Heart right ventricle (tissue), 16 donors: ENCODE measurements around the gene BRPF3. TPM values are rescaled to one million over a fixed set of nuclear protein-coding genes. Genes with fewer than 3 reads are reported as not detected.

ENCODE experiments used
- ATAC-seq, 8 donors: fragments of 200-7000 bp; cut with Tn5 transposase; one replicate each; pipeline ENCODE4 v1.9.1; 2020; ENCODE audit warnings: mild to moderate bottlenecking in 8 of 8, moderate library complexity in 8 of 8, moderate number of reproducible peaks in 1 of 8
- DNase-seq, 2 donors: peaks; one replicate each; pipeline ENCODE4 v3.0.0-alpha.2; 2020
- H3K27ac ChIP-seq, 10 donors: fragments of 200-600 bp; sonication (generic) in 2 of 10; one replicate each; pipeline versions ENCODE4 v1.5.0 to v1.8.0; 2020 to 2022; ENCODE audit warnings: mild to moderate bottlenecking in 3 of 10
- H3K27me3 ChIP-seq, 7 donors: fragments of 200-600 bp; one replicate each; pipeline ENCODE4 v1.8.0; 2021 to 2022; ENCODE audit warnings: mild to moderate bottlenecking in 2 of 7
- H3K36me3 ChIP-seq, 9 donors: fragments of 200-600 bp; sonication (generic) in 1 of 9; one replicate each; pipeline versions ENCODE4 v1.5.0 to v1.8.0; 2020 to 2022; ENCODE audit warnings: mild to moderate bottlenecking in 2 of 9
- H3K4me1 ChIP-seq, 9 donors: fragments of 200-600 bp; sonication (generic) in 1 of 9; one replicate each; pipeline versions ENCODE4 v1.5.0 to v1.8.0; 2020 to 2022; ENCODE audit warnings: mild to moderate bottlenecking in 4 of 9
- H3K4me3 ChIP-seq, 10 donors: fragments of 200-600 bp; sonication (generic) in 2 of 10; one replicate each; pipeline versions ENCODE4 v1.5.0 to v1.8.0; 2020 to 2022; ENCODE audit warnings: mild to moderate bottlenecking in 7 of 10, moderate library complexity in 2 of 10
- H3K9me3 ChIP-seq, 11 donors: fragments of 200-600 bp in 10 of 11; sonication (generic) in 2 of 11; one replicate each; pipeline versions ENCODE4 v1.5.0 to v1.8.0; 2013 to 2022; ENCODE audit warnings: mild to moderate bottlenecking in 2 of 11, control low read depth in 1 of 11, moderate library complexity in 1 of 11
- WGBS, 2 donors: extraction: QIAGEN DNeasy Blood & Tissue Kit; methylation state at CpG; one replicate each; pipeline ENCODE4 v1.1.7; 2013; ENCODE audit warnings: inconsistent platforms in 1 of 2; 5-methylcytosine and 5-hydroxymethylcytosine counted together
- intact Hi-C, 10 donors: fragments of 100-400 bp; cut with DNase I; formaldehyde crosslinking; loops; one replicate each; pipeline versions ENCODE4 v1.11.1 to v1.14.2; 2022
- polyA plus RNA-seq, 2 donors: library from polyadenylated mRNA; stranded (reverse); fragments of 200-250 nt; gene quantifications; one replicate each; pipeline ENCODE4 v1.2.3, GENCODE V29; 2013
- total RNA-seq, 10 donors: library from RNA; stranded (reverse); fragmentation: NEBNext Ultra II Directional in 3 of 10; extraction: Animal tissue kit (Norgen Biotek cat#: 25700) in 3 of 10; gene quantifications; one replicate each; pipeline versions ENCODE4 v1.2.1 to v1.2.4, GENCODE V29; 2021 to 2023
- TF ChIP-seq, protein P1 (sequence below), 9 donors: fragments of 200-600 bp; sonication (generic) in 2 of 9; IDR thresholded peaks; one replicate each; pipeline versions ENCODE4 v1.5.0 to v1.8.0; 2021 to 2022; ENCODE audit warnings: antibody characterized with exemption in 9 of 9, mild to moderate bottlenecking in 5 of 9, moderate library complexity in 1 of 9
- donor health status: Arrhythmogenic right ventricular cardiomyopathy.
- donor health status: ischemic (EF 13 %, LVEDD 7.1; RV severe dilation, severe dysfunction).
- donor health status: healthy with polysubstance abuse.
- donor health status: DM: no; HTN: yes; CAD: no.
- donor health status: DM: no; HTN: no; CAD: no.
- donor health status: ischemic (EF 25% LVEDD 6.9; RV normal size, moderate dysfunction).
- donor health status: ischemic (EF 25% LVEDD 5.7; RV mildly dilated, moderate dysfunction).
- donor health status: healthy.
- donor health status: DM: yes; HTN: yes; CAD: no.
- donor health status: Ischemic cardiomyopathy.
- donor health status: ischemic (EF 35%, LVEDD 5.7; RV mildly dilated, moderate dysfunction).
- donor health status: nonischemic (EF 11% LVEDD 7.7; RV severe dilation, severe dysfunction).
- donor health status: DM: yes; HTN: yes; CAD: no.
- donor health status: PGD.
- donor health status: ischemic (EF 29% LVEDD 5.4; RV normal size, mild dysfunction).
- donor health status: nonischemic (EF 23%, LVEDD 6.1; RV moderate dilation, normal function).

BRPF3 gene
- total and polyA plus RNA-seq, 12 donors = 6.3 to 20.5 (median 16.1) TPM

- Histone ChIP-seq H3K27me3 (peaks cover 0 to 5% (median 0%) of the 10 kb centered on the region in 7 donors), H3K9me3 (no peaks in the 10 kb centered on the region), H3K36me3 (no peaks in the 10 kb centered on the region), H3K4me3 (no peak overlapping the region), H3K4me1 (peaks cover 0 to 40% (median 0%) of the 10 kb centered on the region in 9 donors), H3K27ac (no peak overlapping the region)
- intact Hi-C loops = no loop called here
- 88 to 90% methylated on average over 4 of the region's 4 CpGs for WGBS, 2 donors
- DNase-seq = no peak
- TF ChIP-seq, protein P1, sequence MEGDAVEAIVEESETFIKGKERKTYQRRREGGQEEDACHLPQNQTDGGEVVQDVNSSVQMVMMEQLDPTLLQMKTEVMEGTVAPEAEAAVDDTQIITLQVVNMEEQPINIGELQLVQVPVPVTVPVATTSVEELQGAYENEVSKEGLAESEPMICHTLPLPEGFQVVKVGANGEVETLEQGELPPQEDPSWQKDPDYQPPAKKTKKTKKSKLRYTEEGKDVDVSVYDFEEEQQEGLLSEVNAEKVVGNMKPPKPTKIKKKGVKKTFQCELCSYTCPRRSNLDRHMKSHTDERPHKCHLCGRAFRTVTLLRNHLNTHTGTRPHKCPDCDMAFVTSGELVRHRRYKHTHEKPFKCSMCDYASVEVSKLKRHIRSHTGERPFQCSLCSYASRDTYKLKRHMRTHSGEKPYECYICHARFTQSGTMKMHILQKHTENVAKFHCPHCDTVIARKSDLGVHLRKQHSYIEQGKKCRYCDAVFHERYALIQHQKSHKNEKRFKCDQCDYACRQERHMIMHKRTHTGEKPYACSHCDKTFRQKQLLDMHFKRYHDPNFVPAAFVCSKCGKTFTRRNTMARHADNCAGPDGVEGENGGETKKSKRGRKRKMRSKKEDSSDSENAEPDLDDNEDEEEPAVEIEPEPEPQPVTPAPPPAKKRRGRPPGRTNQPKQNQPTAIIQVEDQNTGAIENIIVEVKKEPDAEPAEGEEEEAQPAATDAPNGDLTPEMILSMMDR (IDR thresholded peaks at IDR 0.05) = no peak
- ATAC-seq = no peak
Measured at GRCh38 chr6:36242626-36243025, 46.1 kb downstream of the BRPF3 start.

DNA sequence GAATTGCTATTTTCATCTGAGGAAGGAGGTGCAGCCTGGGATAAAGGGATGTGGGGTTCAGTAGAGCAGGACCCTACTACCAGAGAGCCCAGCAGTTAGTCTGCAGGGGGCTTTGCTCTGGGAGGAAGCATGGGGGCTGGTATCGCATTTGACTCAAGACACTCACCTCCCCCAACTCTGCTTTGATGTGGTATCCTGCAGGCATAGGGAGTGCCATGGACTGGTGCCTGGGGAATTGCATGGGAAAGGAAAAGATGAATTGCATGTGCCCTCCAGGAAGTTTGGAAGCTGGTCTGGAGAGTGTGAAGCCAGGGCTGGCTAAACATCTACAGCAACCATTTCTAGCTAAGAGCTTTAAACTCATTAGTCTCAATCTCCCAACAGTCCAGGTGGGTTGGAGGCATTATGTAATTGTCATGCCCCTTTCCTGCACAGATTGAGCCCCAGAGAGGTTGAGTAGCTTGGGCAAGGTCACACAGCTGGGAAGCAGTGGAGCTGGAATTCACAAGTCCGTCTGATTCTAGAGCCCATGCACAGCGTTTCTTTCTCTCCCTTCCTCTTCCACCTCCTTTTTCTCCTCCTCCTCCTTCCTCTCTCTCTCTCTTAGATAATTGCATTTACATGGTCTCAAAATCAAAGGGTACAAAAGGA is 47.1 kb downstream of the BRPF3 start:
- 68 to 69% methylated on average over 3 of the region's 3 CpGs for WGBS, 2 donors
- Histone ChIP-seq H3K36me3 (no peaks in the 10 kb centered on the region), H3K27ac (no peak overlapping the region), H3K27me3 (peaks cover 0 to 5% (median 0%) of the 10 kb centered on the region in 7 donors), H3K4me1 (peaks cover 0 to 51% (median 0%) of the 10 kb centered on the region in 9 donors), H3K4me3 (no peak overlapping the region), H3K9me3 (no peaks in the 10 kb centered on the region)
- TF ChIP-seq, protein P1 (IDR thresholded peaks at IDR 0.05) = no peak
- DNase-seq = no peak
- ATAC-seq = no peak
- intact Hi-C loops = no loop called here

DNA sequence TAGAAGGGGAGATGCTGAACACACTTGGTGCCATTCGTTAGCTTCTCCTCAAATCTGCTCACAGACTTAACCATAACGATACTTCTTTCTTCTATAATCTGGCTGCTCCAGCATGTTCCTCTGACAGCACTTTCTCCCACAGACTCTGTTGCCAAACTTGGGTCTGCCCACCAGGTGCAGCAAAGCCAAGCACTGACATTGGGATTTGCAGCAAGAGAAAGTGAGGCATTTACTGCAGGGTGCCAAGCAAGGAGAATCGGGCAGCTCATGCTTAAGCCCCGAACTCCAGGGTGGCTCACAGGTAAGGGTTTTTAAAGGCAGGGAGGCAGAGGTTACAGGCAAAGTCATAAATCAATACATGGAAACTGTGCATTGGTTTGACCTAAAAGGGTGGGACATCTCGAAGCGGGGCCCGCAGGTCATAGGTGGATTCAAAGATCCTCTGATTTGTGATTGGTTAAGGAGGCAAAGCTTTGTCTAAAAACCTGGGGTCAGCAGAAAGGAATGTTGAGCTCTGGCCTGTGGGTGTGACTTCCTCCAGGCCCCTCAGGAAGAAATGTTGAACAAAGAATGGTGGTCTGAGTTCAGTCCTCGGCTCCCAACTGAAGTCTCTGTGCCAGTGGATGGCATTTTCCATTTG is 48.2 kb downstream of the BRPF3 start:
- Histone ChIP-seq H3K27ac (no peak overlapping the region), H3K36me3 (no peaks in the 10 kb centered on the region), H3K9me3 (no peaks in the 10 kb centered on the region), H3K27me3 (peaks cover 0 to 5% (median 0%) of the 10 kb centered on the region in 7 donors), H3K4me1 (peaks cover 0 to 55% (median 0%) of the 10 kb centered on the region in 9 donors), H3K4me3 (no peak overlapping the region)
- intact Hi-C loops = no loop called here
- TF ChIP-seq, protein P1 (IDR thresholded peaks at IDR 0.05) = no peak
- DNase-seq = no peak
- WGBS, 2 donors = 76 to 86% methylated on average over 8 of the region's 8 CpGs
- no peak for ATAC-seq

DNA sequence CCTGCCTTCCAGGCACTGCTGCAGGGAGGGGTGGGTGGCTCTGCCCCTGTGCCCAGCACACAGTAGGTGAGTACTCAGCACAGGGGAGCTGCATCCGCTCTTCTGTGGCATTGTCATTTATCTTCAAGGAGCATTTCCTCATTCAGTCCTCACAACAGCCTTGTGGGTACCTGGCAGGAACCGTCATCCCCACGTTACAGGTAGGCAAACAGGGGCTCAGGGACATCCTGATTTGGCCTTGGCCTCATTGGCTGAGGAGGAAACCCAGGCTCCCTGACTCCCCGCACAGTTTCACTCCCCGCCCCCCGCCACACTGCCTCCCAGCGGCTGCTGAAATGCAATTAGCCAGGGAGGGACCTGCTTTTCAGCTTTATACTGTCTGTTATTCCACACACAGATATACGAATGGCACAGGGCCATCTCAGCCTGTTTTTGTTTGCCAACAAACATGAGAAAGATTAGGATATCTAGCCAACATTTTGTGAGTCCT is 49.1 kb downstream of the BRPF3 start:
- H3K36me3 ChIP-seq = no peaks in the 10 kb centered on the region
- H3K4me3 ChIP-seq = no peak overlapping the region
- ATAC-seq (peak in 1 of 8 donors; percentile 50), DNase-seq (no peak)
- H3K27ac ChIP-seq = no peak overlapping the region
- H3K9me3 ChIP-seq = no peaks in the 10 kb centered on the region
- peaks cover 0 to 5% (median 0%) of the 10 kb centered on the region in 7 donors for H3K27me3 ChIP-seq
- 81 to 86% methylated on average over 8 of the region's 8 CpGs for WGBS, 2 donors
- H3K4me1 ChIP-seq = peaks cover 0 to 55% (median 0%) of the 10 kb centered on the region in 9 donors
- TF ChIP-seq, protein P1 (IDR thresholded peaks at IDR 0.05) = no peak
- intact Hi-C loops = no loop called here
